22Rv1 (cell line): ENCODE data around the gene LSS.

Experiments
- CTCF ChIP-seq: fragments of 450-650 bp; IDR thresholded peaks from 2 replicates; pipeline ENCODE4 v1.5.1; 2017; ENCODE audit warnings: mild to moderate bottlenecking
- ZFX ChIP-seq: fragments of 450-650 bp; IDR thresholded peaks from 2 replicates; pipeline ENCODE4 v1.6.1; 2017; ENCODE audit warnings: antibody characterized with exemption, borderline replicate concordance

GRCh38 chr21:46191257-46191685 is 37.3 kb downstream of the LSS start:
- no peak for TF ChIP-seq CTCF
- no peak for TF ChIP-seq ZFX
